ENCODE measurements around the gene KRI1. TPM values are rescaled to one million over a fixed set of nuclear protein-coding genes. Genes with fewer than 3 reads are reported as not detected.
"Not testable (repeated sequence)": the region's sequence is repeated elsewhere in the genome, so short reads cannot be mapped to it uniquely, and the experiment has no call there.

The KRI1 gene
- total RNA-seq, 3 donors from 2014 or later: 16.4 to 23.6 (median 17.6) TPM

DNA sequence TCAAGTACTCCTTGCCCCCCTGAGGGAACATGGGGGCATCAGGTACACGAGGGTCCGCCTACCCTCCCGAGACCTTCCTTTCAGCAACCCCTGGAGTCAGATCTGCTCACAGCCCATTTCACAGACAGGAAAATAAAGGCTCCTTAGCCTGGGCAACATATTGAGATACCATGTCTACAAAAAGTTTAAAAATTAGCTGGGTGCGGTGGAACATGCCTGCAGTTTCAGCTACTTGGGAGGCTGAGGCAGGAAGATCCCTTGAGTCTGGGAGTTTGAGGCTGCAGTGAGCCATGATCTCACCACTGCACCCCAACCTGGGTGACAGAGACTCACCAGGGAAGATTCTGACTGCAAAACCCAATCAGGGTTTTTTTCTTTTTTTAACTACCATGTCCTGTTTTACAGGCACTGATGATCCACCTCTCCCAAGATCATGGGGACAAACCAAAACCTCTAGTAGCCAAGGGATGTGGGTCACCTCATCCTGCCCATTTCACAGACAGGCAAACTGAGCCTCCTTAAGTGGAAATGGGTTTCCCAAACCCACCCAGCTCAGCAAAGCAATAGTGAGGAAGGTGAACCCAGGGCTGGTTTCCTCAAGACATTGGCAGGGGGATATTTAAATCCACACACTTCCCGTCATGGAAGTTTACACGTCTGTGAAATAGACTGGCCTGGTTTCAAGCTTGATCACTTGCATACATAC, 9.4 kb upstream of the KRI1 start:
- intact Hi-C loops (cut with DNase I; ENCODE audit: low total_unique reads): no loop called here
- Histone ChIP-seq H3K4me3 (no peak overlapping the region), H3K9me3 (no peaks in the 10 kb centered on the region), H3K4me1 (no peaks in the 10 kb centered on the region), H3K36me3 (no peaks in the 10 kb centered on the region), H3K27ac (no peak overlapping the region), H3K27me3 (no peaks in the 10 kb centered on the region)
- DNase-seq (ENCODE audit: low spot score in 2 of 2): no peak
- TF ChIP-seq POLR2AphosphoS5 (IDR thresholded peaks at IDR 0.05) (no peak), POLR2A (IDR thresholded peaks at IDR 0.05) (no peak)
- TF ChIP-seq, protein P1, sequence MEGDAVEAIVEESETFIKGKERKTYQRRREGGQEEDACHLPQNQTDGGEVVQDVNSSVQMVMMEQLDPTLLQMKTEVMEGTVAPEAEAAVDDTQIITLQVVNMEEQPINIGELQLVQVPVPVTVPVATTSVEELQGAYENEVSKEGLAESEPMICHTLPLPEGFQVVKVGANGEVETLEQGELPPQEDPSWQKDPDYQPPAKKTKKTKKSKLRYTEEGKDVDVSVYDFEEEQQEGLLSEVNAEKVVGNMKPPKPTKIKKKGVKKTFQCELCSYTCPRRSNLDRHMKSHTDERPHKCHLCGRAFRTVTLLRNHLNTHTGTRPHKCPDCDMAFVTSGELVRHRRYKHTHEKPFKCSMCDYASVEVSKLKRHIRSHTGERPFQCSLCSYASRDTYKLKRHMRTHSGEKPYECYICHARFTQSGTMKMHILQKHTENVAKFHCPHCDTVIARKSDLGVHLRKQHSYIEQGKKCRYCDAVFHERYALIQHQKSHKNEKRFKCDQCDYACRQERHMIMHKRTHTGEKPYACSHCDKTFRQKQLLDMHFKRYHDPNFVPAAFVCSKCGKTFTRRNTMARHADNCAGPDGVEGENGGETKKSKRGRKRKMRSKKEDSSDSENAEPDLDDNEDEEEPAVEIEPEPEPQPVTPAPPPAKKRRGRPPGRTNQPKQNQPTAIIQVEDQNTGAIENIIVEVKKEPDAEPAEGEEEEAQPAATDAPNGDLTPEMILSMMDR (IDR thresholded peaks at IDR 0.05): no peak

DNA sequence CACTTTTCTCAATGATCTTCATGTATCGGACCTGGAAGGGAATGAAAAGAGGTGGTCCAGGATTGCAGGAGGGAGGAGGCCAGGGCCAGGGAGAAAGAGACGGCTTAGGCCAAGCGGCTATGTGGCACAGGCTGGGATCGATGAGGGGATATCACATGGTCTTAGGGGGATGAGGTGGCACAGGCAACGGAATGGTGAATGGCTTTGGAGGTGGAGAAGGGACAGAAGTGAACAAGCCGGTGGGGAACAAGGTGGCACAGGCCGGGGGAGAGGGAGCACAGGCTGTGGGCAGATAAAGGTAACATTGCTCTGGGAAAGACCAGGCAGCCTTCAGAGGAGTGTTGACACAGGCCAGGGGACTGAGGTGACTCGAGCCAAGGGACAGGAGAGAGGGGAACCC, 8.7 kb upstream of the KRI1 start:
- TF ChIP-seq, protein P1 (IDR thresholded peaks at IDR 0.05): no peak
- TF ChIP-seq POLR2A (IDR thresholded peaks at IDR 0.05) (no peak), POLR2AphosphoS5 (IDR thresholded peaks at IDR 0.05) (no peak)
- Histone ChIP-seq H3K27ac (no peak overlapping the region), H3K4me3 (no peak overlapping the region), H3K27me3 (no peaks in the 10 kb centered on the region), H3K4me1 (no peaks in the 10 kb centered on the region), H3K9me3 (no peaks in the 10 kb centered on the region), H3K36me3 (no peaks in the 10 kb centered on the region)
- intact Hi-C loops (cut with DNase I; ENCODE audit: low total_unique reads): no loop called here
- DNase-seq (ENCODE audit: low spot score in 2 of 2): no peak

DNA sequence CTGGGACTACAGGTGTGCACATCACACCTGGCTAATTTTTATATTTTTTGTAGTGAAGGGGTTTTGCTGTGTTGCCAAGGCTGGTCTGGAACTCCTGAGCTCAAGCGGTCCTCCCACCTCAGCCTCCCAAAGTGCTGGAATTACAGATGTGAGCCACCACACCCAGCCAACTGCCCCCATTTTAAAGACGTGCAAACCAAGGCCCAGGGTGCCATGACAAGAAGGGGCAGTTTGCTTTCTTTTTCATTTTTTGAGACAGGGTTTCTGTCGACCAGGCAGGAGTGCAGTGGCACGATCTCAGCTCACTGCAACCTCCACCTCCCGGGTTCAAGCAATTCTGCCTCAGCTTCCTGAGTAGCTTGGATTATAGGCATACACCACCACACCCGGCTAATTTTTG, 8.0 kb upstream of the KRI1 start:
- intact Hi-C loops (cut with DNase I; ENCODE audit: low total_unique reads); H3K9me3 ChIP-seq; H3K27me3 ChIP-seq; DNase-seq (ENCODE audit: low spot score in 2 of 2); H3K36me3 ChIP-seq; H3K4me1 ChIP-seq; H3K27ac ChIP-seq; H3K4me3 ChIP-seq: not testable (repeated sequence)

DNA sequence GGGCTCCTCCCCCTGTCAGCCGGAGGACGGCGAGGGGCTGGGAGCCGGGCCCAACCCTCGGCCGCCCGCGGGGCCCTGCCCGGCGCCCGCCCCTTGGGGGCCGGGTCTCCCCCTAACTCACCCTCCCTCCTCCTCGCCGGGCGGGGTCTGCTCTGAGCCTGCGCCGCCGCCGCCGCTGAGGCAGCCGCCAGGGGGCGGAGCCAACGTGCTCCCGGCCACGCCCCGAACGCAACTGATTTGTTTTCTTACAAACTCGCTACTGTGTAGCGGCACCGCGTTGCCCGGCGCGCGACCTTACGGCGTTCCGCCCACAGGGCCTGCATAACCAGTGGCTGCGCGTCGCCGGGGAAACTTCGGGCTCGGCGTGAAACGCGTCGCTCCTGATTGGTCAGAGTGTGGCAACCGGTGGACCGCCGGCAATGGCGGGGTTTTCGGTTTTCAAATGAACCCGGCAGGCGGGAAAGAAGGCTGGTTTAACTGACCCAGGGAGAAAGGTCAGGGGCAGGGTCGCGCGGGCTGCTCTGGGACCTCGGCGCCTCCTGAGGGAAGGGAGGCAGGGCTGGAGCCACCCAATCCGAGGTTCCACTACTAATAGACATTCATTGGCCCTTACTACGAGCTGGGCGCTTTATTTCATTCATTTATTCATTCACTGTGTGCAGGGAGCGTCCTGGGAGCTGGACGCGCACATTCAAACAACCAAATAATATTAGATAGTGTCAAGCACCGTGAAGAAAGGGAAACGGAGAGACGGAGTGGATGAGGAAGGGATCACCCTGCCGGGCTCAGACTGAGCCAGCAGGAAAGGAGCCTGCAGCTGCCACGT, 3.2 kb upstream of the KRI1 start, which contains the start of gene CDKN2D:
CDKN2D (minus strand) TSS at position 154 of the 826 bp plus-strand sequence. CDS start 326 bp downstream, outside the sequence.
- H3K36me3 ChIP-seq: no peaks in the 10 kb centered on the region
- H3K9me3 ChIP-seq: no peaks in the 10 kb centered on the region
- intact Hi-C loops (cut with DNase I; ENCODE audit: low total_unique reads): no loop called here
- DNase-seq (ENCODE audit: low spot score in 2 of 2): peak; percentile 99 to 100
- peaks cover 0 to 12% of the 10 kb centered on the region in 2 donors for H3K4me1 ChIP-seq
- H3K27ac ChIP-seq: peak within 1 kb of the TSS; percentile 77 to 88
- no peak for TF ChIP-seq POLR2A (IDR thresholded peaks at IDR 0.05)
- TF ChIP-seq, protein P1 (IDR thresholded peaks at IDR 0.05): peak; percentile 36 to 76 (median 39)
- peak in 2 of 3 donors; percentile 77 to 88 for TF ChIP-seq POLR2AphosphoS5 (IDR thresholded peaks at IDR 0.05)
- peak within 1 kb of the TSS; percentile 78 to 98 (median 87) for H3K4me3 ChIP-seq
- H3K27me3 ChIP-seq: no peaks in the 10 kb centered on the region

DNA sequence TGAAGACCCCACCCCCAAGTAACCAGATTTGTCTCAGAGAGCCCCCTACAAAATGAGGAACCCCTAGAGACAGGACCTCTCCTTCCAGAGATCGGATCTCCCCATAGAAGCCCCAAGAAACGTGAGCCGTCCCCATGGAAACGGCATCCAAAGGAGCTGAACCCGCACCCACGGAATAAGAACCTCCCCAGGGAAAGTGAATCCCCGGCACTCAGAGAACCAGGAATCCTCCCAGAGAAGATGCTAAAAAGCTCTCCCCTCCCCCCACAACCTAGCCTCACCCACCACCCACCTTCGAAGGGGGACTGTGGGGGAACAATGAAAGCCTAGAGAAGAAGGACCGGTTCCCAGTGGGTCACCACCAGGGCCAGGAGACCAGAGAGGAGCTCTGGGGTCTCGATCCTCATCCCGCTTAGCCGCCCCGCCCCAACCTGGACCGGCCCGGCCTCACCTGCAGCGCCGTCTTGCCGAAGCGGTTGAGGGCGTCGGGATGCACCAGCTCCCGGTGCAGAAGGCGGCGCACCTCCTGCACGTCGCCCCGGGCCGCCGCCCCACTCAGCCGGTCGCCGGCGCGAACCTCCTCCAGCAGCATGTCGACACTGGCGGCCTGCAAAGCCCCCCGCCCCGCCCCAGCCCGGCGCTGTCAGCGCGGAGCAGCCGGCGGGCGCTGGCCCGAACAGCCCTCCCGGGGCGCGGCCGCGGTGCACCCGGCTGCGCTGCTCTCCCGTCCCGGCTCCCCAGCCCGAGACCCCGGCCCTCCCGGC, 2.4 kb upstream of the KRI1 start:
- peak; percentile 51 to 63 for DNase-seq (ENCODE audit: low spot score in 2 of 2)
- intact Hi-C loops (cut with DNase I; ENCODE audit: low total_unique reads): no loop called here
- no peaks in the 10 kb centered on the region for H3K9me3 ChIP-seq
- peaks cover 0 to 12% of the 10 kb centered on the region in 2 donors for H3K4me1 ChIP-seq
- peak overlapping the region; percentile 77 to 88 for H3K27ac ChIP-seq
- no peaks in the 10 kb centered on the region for H3K27me3 ChIP-seq
- peak overlapping the region; percentile 78 to 98 (median 87) for H3K4me3 ChIP-seq
- no peaks in the 10 kb centered on the region for H3K36me3 ChIP-seq
- TF ChIP-seq, protein P1 (IDR thresholded peaks at IDR 0.05): no peak
- no peak for TF ChIP-seq POLR2A (IDR thresholded peaks at IDR 0.05)
- no peak for TF ChIP-seq POLR2AphosphoS5 (IDR thresholded peaks at IDR 0.05)

All from breast epithelium (tissue), 4 donors.